ENCODE measurements around the gene ABCG8.

ABCG8 gene

GRCh38 chr2:43826305-43827250, 12.2 kb upstream of the ABCG8 start:
- DNase-seq = no peak

DNA sequence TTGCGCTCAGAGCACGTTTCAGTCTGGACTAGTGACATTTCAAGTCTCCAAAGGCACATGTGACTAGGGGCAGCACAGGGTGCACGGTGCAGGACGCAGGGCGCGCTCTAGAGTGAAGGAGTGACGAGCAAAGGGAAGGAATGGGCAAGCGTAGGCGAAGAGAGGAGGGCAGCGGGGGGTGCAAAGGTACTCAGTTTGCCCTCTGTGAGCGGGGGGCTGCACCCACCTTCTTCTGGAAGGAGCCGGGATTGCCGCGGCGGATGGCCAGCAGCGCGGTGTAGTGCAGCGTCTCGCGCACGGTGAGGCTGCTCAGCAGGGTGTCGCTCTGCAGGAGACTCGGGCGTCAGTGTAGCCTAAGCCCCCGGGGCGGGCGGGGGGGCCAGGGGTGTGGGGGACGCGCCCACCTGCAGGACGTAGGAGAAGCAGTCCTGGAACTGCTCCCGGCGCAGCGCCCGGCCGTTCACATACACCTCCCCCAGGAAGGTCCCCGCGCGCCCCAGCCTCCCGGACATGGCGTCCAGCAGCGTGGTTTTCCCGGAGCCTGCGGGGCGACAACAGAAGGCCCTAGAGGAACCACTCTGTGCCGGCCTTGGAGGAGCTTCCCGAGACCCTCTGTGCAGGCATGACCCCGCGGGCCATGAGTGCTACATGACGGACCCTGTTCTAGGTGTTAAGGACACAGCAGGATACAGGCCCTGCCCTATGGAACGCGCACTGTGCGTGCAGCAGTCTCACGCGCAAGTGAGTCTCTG, 7.1 kb upstream of the ABCG8 start:
- DNase-seq = no peak

DNA sequence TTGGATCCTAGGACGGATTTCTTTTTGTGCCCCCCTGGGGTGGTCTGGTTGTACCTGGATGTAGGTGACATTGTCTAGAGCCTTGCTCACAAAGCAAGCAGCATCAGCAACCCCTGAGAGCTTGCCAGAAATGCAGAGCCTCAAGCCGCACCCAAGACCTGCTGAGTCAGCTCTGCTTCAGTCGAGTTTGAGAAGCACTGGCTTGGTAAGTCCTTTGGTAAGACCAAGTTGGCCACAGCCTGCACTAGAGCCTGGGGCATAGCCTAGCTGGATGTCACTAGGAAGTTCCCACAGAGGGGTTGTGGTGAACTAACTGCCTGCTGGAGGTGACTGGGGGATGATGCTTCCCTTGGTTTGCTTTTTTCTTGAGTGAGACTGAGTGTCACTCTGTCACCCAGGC, 6.3 kb upstream of the ABCG8 start:
- no peak for DNase-seq

- no peak for DNase-seq
Observed at GRCh38 chr2:43837033-43837432, 1.7 kb upstream of the ABCG8 start.

DNA sequence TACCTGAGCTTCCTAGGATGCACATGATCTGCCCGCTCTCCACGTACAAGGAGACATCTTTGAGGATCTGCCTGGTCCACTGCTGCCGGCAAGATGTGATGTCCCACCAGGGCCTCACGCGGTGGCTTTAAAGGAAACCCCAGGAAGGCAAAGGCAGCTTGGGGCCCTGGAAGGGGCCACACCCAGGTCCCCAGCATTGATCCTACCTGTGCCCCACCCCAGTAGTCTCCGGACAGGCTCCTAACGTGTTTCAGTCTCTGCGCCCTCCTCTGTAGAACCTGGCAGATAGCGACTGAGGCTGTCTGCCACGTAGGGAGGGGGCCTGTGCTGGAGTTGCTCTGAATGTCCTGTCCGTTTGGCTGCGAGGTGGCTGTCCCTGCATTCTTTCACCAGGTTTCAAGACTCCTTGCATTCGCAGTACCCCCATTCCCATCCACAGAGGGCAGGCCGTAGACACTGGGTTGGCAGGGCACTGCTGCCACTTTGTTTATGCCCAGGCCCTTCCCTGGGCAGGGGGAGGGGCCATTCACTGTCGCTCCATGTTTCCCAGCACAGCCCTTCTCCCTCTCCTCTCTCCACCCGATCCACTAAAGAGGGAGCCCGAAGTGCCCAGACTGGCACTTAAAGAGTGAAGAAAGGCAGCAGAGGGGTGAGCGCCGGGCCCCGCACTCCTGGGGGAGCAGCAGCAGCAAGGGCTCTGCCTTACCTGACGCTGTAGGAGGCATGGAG, 776 bp upstream of the ABCG8 start:
- no peak for DNase-seq

- no peak for DNase-seq
Observed at GRCh38 chr2:43839776-43840564, 1.2 kb downstream of the ABCG8 start.

GRCh38 chr2:43840965-43841364, 2.2 kb downstream of the ABCG8 start:
- no peak for DNase-seq

GRCh38 chr2:43841949-43842865, 3.4 kb downstream of the ABCG8 start:
- no peak for DNase-seq

DNA sequence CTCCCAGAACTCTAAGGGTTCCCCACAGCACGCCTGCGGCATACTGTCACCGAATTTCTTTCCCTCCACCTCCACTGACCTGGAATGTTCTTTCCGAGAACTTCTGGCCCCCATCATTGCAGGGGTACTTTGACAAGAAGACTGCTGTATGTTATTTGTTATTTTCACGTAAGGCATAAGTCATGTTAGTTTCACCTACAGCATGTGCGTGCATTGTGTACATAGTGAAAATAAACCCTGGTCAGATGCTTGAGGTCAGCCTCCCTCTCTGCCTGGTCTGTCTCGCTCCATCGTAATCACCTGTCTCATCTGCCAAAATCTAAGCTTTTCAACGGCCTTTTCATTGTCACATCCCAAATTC, 4.1 kb downstream of the ABCG8 start:
- DNase-seq = no peak

DNA sequence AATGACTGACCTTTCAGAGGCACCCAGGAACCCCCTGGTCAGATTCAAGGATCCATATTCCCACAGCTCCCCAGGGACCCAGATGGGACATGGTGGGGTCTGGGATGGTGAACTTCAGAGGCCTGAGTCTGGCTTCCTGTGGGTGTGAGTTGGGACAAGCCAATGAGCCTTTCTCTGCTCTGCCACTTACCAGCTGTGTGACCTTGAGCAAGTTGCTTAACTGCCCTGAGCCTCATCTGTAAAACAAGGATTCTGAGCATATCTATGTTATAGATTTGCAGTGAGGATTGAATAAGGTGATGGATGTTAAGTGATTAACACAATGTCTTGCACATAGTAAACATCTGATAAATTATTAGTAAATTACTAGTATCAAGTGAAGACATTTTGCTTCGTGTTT, 6.4 kb downstream of the ABCG8 start:
- no peak for DNase-seq

DNA sequence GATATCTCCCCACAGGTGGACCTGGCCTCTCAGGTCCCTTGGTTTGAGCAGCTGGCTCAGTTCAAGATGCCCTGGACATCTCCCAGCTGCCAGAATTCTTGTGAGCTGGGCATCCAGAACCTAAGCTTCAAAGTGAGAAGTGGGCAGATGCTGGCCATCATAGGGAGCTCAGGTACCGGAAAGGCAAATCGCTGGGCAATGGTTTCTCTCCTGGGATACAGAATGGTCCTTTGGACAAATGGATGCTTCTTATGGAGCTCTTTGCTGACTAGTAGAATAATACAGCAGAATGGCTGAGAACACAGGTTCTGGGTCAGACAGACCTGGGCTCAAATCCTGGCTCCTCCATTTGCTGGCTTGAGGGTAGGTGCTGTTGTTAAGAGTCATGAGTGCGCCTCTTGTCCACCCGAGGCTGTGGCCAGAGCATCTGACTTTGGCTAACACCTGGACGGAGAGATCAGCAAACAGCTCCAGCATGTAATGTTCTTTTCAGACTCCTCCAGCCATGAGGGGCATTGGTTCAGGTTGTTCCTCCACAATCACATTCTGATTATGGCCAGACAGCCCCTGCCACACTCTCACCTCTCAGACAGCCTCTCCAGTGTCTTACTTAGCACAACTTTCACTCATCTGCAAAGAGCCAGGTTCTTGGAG, 7.5 kb downstream of the ABCG8 start:
- no peak for DNase-seq

DNA sequence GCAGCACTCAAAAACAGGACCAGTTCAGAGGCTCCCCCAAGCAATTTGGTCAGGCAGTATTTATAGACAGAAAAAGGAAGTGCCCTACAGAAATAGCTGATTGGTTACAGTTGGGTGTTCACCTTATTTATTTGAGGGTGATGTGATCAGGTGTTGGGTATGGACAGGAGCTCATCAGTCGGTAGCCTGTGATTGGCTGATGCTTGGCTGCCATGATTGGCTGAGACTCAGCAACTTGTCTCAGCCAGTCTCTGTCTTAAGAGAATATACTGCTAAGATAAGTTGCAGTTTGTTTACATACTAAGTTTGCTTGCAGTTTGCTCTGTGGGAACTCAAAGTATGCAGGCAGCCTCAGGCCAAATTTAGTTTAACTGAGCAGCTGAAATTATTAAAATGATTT, 9.4 kb downstream of the ABCG8 start:
- no peak for DNase-seq

- no peak for DNase-seq
Observed at GRCh38 chr2:43851011-43851980, 12.5 kb downstream of the ABCG8 start.

- DNase-seq = no peak
Observed at GRCh38 chr2:43852196-43852730, 13.5 kb downstream of the ABCG8 start.

GRCh38 chr2:43853141-43854081, 14.6 kb downstream of the ABCG8 start:
- DNase-seq = no peak

GRCh38 chr2:43854671-43855070, 15.9 kb downstream of the ABCG8 start:
- DNase-seq = no peak

DNA sequence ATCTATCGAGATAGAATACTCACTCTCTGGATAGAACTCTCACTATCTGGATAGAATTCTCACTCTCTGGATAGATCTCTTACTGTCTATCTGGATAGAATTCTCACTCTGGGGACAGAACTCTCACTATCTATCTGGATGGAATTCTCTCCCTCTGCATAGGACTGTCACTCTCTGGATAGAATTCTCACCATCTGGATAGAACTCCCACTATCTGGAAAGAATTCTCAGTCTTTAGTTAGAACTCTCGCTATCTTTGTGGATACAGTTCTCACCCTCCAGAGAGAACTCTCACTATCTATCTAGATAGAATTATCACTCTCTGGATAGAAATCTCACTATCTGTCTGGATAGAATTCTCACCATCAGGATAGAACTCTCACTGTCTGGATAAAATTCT, 16.5 kb downstream of the ABCG8 start:
- no peak for DNase-seq

GRCh38 chr2:43872151-43872550, 33.4 kb downstream of the ABCG8 start:
- DNase-seq = no peak

Data from NCI-H1092 (cell line).